ENCODE measurements around the gene KRT7.

DNA sequence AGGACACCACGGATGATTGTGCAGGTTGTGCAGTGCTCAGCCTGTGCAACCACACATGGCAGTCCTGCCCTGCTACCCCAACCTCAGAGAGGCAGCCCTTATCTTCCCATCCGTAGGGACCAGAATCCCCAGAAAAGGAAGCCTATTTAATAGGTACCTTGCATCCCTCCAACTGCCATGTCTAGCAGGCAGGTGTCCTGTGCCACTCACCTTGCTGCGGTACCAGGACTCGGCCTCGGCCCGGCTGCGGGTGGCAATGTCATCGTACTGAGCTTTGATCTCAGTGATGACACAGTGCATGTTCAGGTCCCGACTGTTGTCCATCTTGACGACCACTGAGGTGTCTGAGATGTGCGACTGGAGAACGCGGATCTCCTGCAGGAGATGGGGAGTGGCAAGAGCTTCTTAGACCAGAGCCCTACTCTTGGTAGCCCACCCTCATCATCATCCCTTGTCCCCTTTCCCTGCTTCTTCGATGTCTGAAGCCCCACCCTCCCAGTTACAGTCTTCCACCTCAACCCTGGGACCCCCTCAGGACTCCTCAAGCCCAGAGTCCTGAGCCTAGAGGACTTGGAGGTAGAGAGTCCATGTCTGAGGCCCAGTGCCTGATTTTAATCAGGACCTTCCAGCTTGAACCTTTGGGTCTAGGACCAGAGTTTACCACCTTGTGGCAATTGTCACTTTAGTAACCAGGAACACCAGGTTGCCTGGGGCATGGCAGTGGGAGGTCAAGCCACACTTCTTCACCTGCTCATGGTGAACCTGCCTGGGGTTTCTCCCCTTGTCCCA lies 20.5 kb downstream of the KRT7 start:
- TF ChIP-seq CHD1 (IDR thresholded peaks at IDR 0.05; ENCODE audit: low read length) (no peak), YBX1 (IDR thresholded peaks at IDR 0.05) (no peak), HOXB6 (CRISPR knock-in tag; IDR thresholded peaks at IDR 0.05; ENCODE audit: borderline replicate concordance) (no peak), KLF10 (CRISPR knock-in tag; IDR thresholded peaks at IDR 0.05) (no peak), SP1 (CRISPR knock-in tag; IDR thresholded peaks at IDR 0.05) (no peak), FUS (optimal IDR thresholded peaks at IDR 0.05; ENCODE audit: low read depth, low read length) (no peak), ZNF408 (CRISPR knock-in tag; IDR thresholded peaks at IDR 0.05; ENCODE audit: low read depth) (no peak), POLR2A (conservative IDR thresholded peaks at IDR 0.05) (no peak)
- TF ChIP-seq, protein P1, sequence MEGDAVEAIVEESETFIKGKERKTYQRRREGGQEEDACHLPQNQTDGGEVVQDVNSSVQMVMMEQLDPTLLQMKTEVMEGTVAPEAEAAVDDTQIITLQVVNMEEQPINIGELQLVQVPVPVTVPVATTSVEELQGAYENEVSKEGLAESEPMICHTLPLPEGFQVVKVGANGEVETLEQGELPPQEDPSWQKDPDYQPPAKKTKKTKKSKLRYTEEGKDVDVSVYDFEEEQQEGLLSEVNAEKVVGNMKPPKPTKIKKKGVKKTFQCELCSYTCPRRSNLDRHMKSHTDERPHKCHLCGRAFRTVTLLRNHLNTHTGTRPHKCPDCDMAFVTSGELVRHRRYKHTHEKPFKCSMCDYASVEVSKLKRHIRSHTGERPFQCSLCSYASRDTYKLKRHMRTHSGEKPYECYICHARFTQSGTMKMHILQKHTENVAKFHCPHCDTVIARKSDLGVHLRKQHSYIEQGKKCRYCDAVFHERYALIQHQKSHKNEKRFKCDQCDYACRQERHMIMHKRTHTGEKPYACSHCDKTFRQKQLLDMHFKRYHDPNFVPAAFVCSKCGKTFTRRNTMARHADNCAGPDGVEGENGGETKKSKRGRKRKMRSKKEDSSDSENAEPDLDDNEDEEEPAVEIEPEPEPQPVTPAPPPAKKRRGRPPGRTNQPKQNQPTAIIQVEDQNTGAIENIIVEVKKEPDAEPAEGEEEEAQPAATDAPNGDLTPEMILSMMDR (IDR thresholded peaks at IDR 0.05 in 2 of 3, conservative IDR thresholded peaks at IDR 0.05 in 1 of 3; ENCODE audit: insufficient read depth in 2 of 3, low read depth in 1 of 3, low read length in 3 of 3), result no peak
- TF ChIP-seq, protein P2, sequence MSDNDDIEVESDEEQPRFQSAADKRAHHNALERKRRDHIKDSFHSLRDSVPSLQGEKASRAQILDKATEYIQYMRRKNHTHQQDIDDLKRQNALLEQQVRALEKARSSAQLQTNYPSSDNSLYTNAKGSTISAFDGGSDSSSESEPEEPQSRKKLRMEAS (CRISPR knock-in tag; IDR thresholded peaks at IDR 0.05), result no peak
- TF ChIP-seq, protein P3, sequence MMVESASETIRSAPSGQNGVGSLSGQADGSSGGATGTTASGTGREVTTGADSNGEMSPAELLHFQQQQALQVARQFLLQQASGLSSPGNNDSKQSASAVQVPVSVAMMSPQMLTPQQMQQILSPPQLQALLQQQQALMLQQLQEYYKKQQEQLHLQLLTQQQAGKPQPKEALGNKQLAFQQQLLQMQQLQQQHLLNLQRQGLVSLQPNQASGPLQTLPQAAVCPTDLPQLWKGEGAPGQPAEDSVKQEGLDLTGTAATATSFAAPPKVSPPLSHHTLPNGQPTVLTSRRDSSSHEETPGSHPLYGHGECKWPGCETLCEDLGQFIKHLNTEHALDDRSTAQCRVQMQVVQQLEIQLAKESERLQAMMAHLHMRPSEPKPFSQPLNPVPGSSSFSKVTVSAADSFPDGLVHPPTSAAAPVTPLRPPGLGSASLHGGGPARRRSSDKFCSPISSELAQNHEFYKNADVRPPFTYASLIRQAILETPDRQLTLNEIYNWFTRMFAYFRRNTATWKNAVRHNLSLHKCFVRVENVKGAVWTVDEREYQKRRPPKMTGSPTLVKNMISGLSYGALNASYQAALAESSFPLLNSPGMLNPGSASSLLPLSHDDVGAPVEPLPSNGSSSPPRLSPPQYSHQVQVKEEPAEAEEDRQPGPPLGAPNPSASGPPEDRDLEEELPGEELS (CRISPR knock-in tag; IDR thresholded peaks at IDR 0.05; ENCODE audit: borderline replicate concordance), result no peak
- TF ChIP-seq, protein P4, sequence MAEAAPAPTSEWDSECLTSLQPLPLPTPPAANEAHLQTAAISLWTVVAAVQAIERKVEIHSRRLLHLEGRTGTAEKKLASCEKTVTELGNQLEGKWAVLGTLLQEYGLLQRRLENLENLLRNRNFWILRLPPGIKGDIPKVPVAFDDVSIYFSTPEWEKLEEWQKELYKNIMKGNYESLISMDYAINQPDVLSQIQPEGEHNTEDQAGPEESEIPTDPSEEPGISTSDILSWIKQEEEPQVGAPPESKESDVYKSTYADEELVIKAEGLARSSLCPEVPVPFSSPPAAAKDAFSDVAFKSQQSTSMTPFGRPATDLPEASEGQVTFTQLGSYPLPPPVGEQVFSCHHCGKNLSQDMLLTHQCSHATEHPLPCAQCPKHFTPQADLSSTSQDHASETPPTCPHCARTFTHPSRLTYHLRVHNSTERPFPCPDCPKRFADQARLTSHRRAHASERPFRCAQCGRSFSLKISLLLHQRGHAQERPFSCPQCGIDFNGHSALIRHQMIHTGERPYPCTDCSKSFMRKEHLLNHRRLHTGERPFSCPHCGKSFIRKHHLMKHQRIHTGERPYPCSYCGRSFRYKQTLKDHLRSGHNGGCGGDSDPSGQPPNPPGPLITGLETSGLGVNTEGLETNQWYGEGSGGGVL (CRISPR knock-in tag; IDR thresholded peaks at IDR 0.05), result no peak

All from K562 (cell line).